Measurements from ENCODE around the gene EGFLAM.

EGFLAM gene

GRCh38 chr5:38463634-38464521 lies 205.5 kb downstream of the EGFLAM start:
- Histone ChIP-seq H3K9me2 (ENCODE audit: low read depth, low read length) (no peaks in the 10 kb centered on the region), H3K27me3 (ENCODE audit: insufficient read depth, low read length) (no peaks in the 10 kb centered on the region; the same call in 1 of the 2 replicates), H3K4me2 (ENCODE audit: low read length) (no peak overlapping the region), H3K27ac (ENCODE audit: low read depth, low read length, poor library complexity, severe bottlenecking) (no peak overlapping the region), H3K36me3 (ENCODE audit: insufficient read depth, low read length) (no peaks in the 10 kb centered on the region), H3K4me1 (ENCODE audit: insufficient read depth, low read length, severe bottlenecking) (no peaks in the 10 kb centered on the region), H3F3A (ENCODE audit: insufficient read depth, low read length) (no peaks in the 10 kb centered on the region), H3K9ac (ENCODE audit: low read length) (no peak overlapping the region), H2AFZ (ENCODE audit: low read length) (no peak overlapping the region), H4K20me1 (ENCODE audit: insufficient read depth, low read length) (no peaks in the 10 kb centered on the region), H3K9me3 (ENCODE audit: low read length) (no peaks in the 10 kb centered on the region; the same call in 1 of the 2 replicates), H3K79me2 (ENCODE audit: insufficient read depth, low read length) (no peaks in the 10 kb centered on the region), H3K4me3 (ENCODE audit: low read depth, low read length, poor library complexity, severe bottlenecking) (no peak overlapping the region)
- TF ChIP-seq, protein P1, sequence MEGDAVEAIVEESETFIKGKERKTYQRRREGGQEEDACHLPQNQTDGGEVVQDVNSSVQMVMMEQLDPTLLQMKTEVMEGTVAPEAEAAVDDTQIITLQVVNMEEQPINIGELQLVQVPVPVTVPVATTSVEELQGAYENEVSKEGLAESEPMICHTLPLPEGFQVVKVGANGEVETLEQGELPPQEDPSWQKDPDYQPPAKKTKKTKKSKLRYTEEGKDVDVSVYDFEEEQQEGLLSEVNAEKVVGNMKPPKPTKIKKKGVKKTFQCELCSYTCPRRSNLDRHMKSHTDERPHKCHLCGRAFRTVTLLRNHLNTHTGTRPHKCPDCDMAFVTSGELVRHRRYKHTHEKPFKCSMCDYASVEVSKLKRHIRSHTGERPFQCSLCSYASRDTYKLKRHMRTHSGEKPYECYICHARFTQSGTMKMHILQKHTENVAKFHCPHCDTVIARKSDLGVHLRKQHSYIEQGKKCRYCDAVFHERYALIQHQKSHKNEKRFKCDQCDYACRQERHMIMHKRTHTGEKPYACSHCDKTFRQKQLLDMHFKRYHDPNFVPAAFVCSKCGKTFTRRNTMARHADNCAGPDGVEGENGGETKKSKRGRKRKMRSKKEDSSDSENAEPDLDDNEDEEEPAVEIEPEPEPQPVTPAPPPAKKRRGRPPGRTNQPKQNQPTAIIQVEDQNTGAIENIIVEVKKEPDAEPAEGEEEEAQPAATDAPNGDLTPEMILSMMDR (IDR thresholded peaks at IDR 0.05; ENCODE audit: low read length): no peak
- no peak for TF ChIP-seq EZH2 (IDR thresholded peaks at IDR 0.05; ENCODE audit: borderline replicate concordance, low read length)

DNA sequence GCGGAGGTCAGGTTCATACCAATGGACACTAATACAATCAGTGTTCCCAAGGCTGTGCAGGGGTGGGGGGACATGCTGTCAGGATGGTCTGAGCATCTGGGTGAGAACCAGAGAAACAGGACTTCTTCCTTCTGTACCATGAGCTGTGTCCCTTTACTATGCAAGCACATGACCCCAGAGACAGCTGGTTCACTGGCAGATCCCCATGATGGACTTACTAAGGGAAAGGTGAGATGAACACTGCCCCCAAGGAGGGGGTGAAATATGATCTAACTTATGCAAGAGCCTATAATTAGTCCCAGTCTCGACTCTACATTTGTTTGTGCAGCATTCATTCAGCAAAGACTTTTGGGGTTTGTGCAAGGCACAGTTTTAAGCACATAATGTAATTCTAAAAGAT lies 206.7 kb downstream of the EGFLAM start:
- no peak overlapping the region for H3K27ac ChIP-seq (ENCODE audit: low read depth, low read length, poor library complexity, severe bottlenecking)
- H3K4me1 ChIP-seq (ENCODE audit: insufficient read depth, low read length, severe bottlenecking): no peaks in the 10 kb centered on the region
- TF ChIP-seq EZH2 (IDR thresholded peaks at IDR 0.05; ENCODE audit: borderline replicate concordance, low read length): no peak
- TF ChIP-seq, protein P1 (IDR thresholded peaks at IDR 0.05; ENCODE audit: low read length): no peak
- H3K36me3 ChIP-seq (ENCODE audit: insufficient read depth, low read length): no peaks in the 10 kb centered on the region
- no peaks in the 10 kb centered on the region for H3F3A ChIP-seq (ENCODE audit: insufficient read depth, low read length)
- H4K20me1 ChIP-seq (ENCODE audit: insufficient read depth, low read length): no peaks in the 10 kb centered on the region
- H3K4me3 ChIP-seq (ENCODE audit: low read depth, low read length, poor library complexity, severe bottlenecking): no peak overlapping the region
- no peaks in the 10 kb centered on the region for H3K79me2 ChIP-seq (ENCODE audit: insufficient read depth, low read length)
- no peak overlapping the region for H3K4me2 ChIP-seq (ENCODE audit: low read length)
- H3K9ac ChIP-seq (ENCODE audit: low read length): no peak overlapping the region
- no peaks in the 10 kb centered on the region for H3K9me3 ChIP-seq (ENCODE audit: low read length)
- no peaks in the 10 kb centered on the region for H3K9me2 ChIP-seq (ENCODE audit: low read depth, low read length)
- H2AFZ ChIP-seq (ENCODE audit: low read length): no peak overlapping the region
- no peaks in the 10 kb centered on the region; the same call in 1 of the 2 replicates for H3K27me3 ChIP-seq (ENCODE audit: insufficient read depth, low read length)

- H3F3A ChIP-seq (ENCODE audit: insufficient read depth, low read length): no peaks in the 10 kb centered on the region
- H3K4me3 ChIP-seq (ENCODE audit: low read depth, low read length, poor library complexity, severe bottlenecking): no peak overlapping the region
- H2AFZ ChIP-seq (ENCODE audit: low read length): no peak overlapping the region
- H3K27ac ChIP-seq (ENCODE audit: low read depth, low read length, poor library complexity, severe bottlenecking): no peak overlapping the region
- no peak overlapping the region for H3K4me2 ChIP-seq (ENCODE audit: low read length)
- H3K79me2 ChIP-seq (ENCODE audit: insufficient read depth, low read length): no peaks in the 10 kb centered on the region
- H4K20me1 ChIP-seq (ENCODE audit: insufficient read depth, low read length): no peaks in the 10 kb centered on the region
- no peak overlapping the region for H3K9ac ChIP-seq (ENCODE audit: low read length)
- H3K9me3 ChIP-seq (ENCODE audit: low read length): no peaks in the 10 kb centered on the region
- H3K27me3 ChIP-seq (ENCODE audit: insufficient read depth, low read length): no peaks in the 10 kb centered on the region; the same call in 1 of the 2 replicates
- H3K9me2 ChIP-seq (ENCODE audit: low read depth, low read length): no peaks in the 10 kb centered on the region
- no peaks in the 10 kb centered on the region for H3K36me3 ChIP-seq (ENCODE audit: insufficient read depth, low read length)
- TF ChIP-seq, protein P1 (IDR thresholded peaks at IDR 0.05; ENCODE audit: low read length): no peak
- no peak for TF ChIP-seq EZH2 (IDR thresholded peaks at IDR 0.05; ENCODE audit: borderline replicate concordance, low read length)
- H3K4me1 ChIP-seq (ENCODE audit: insufficient read depth, low read length, severe bottlenecking): no peaks in the 10 kb centered on the region
Observed at GRCh38 chr5:38465702-38466423, 207.5 kb downstream of the EGFLAM start.

Data from OCI-LY1 (cell line).